Endothelial cell of umbilical vein (primary cell): ENCODE results near the gene FAM124B.

ENCODE experiments used
- GATA2 ChIP-seq: IDR thresholded peaks from 2 replicates; pipeline ENCODE4 v1.7.0; 2011; ENCODE audit warnings: low read depth, mild to moderate bottlenecking, moderate library complexity, mixed read lengths, low read length; ENCODE audit not compliant: insufficient read length, insufficient read depth
- MAX ChIP-seq: IDR thresholded peaks from 2 replicates; pipeline ENCODE4 v1.6.1; 2011; ENCODE audit not compliant: insufficient read depth, insufficient read length
- POLR2AphosphoS5 ChIP-seq: IDR thresholded peaks from 2 replicates; pipeline ENCODE4 v1.6.1; 2012; ENCODE audit warnings: low read depth, mild to moderate bottlenecking, control low read depth, low read length, moderate library complexity; ENCODE audit not compliant: insufficient read depth
- TF ChIP-seq, protein P1 (sequence below), 2 donors: IDR thresholded peaks; 1 replicate in 1 of 2; 2 replicates in 1 of 2; pipeline ENCODE4 v1.5.1; 2011; ENCODE audit warnings: low read length in 2 of 2, mild to moderate bottlenecking in 2 of 2, moderate library complexity in 2 of 2, control low read depth in 1 of 2, inconsistent platforms in 1 of 2, low read depth in 1 of 2; ENCODE audit not compliant: insufficient read depth in 1 of 2; ENCODE audit errors: extremely low read depth in 1 of 2

DNA sequence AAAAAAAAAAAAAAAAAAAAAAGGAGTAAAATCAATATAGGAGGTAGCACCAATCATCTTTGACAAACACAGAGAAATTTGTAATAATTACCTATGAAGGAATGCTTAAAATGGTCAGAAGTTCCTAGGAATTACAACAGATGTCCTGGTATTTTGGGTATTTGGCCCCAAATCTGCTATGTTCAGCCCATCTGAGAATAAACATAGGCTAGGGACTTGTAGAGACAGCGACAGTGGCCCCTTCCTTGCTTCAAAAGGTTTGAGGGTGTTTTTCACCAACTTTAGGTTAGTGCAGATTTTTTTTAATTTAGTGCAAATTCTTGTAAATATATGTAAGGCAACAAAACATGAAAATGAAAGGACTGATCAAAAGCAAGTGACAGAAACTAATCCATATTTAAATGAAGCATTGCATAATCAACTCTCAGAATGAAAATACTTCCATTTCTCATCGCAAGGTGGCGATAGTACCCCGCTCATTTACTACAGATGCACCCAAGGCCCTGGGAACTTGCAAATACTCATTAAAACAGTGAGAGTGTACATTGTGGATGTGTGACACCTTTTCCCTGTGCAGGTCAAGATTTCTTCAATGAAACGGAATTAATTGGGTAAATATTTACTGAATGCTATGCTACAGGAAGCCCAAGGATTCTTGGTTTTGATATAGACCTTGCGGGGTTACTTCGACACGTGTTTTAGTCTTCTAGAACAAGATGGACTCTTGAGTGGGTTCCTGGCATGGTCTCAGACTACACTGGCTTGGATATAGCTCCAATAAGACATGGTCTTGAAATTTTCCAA lies 44.6 kb downstream of the FAM124B start:
- TF ChIP-seq, protein P1, sequence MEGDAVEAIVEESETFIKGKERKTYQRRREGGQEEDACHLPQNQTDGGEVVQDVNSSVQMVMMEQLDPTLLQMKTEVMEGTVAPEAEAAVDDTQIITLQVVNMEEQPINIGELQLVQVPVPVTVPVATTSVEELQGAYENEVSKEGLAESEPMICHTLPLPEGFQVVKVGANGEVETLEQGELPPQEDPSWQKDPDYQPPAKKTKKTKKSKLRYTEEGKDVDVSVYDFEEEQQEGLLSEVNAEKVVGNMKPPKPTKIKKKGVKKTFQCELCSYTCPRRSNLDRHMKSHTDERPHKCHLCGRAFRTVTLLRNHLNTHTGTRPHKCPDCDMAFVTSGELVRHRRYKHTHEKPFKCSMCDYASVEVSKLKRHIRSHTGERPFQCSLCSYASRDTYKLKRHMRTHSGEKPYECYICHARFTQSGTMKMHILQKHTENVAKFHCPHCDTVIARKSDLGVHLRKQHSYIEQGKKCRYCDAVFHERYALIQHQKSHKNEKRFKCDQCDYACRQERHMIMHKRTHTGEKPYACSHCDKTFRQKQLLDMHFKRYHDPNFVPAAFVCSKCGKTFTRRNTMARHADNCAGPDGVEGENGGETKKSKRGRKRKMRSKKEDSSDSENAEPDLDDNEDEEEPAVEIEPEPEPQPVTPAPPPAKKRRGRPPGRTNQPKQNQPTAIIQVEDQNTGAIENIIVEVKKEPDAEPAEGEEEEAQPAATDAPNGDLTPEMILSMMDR (IDR thresholded peaks at IDR 0.05; ENCODE audit: extremely low read depth in 1 of 2, insufficient read depth in 1 of 2, low read depth in 1 of 2, low read length in 2 of 2), result peak; percentile 44 to 68
- TF ChIP-seq POLR2AphosphoS5 (no peak), GATA2 (no peak), MAX (no peak)
